Left ventricle myocardium inferior (tissue), 1 donor: ENCODE data around the gene CD69. TPM values are rescaled to one million over a fixed set of nuclear protein-coding genes. Genes with fewer than 3 reads are reported as not detected.

ENCODE experiments used
- DNase-seq: peaks from one replicate; pipeline ENCODE4 v3.0.0-alpha.2; 2020
- H3K27ac ChIP-seq: fragments of 200-600 bp; replicated peaks from 2 replicates; pipeline ENCODE4 v1.8.0; 2021
- H3K27me3 ChIP-seq: fragments of 200-600 bp; 2 replicates; pipeline ENCODE4 v1.8.0; 2021; ENCODE audit warnings: low read depth
- H3K36me3 ChIP-seq: fragments of 200-600 bp; 2 replicates; pipeline ENCODE4 v1.8.0; 2021
- H3K4me1 ChIP-seq: fragments of 200-600 bp; 2 replicates; pipeline ENCODE4 v1.8.0; 2021
- H3K4me3 ChIP-seq: fragments of 200-600 bp; 2 replicates; pipeline ENCODE4 v1.8.0; 2021; ENCODE audit warnings: mild to moderate bottlenecking, moderate library complexity
- H3K9me3 ChIP-seq: fragments of 200-600 bp; replicated peaks from 2 replicates; pipeline ENCODE4 v1.8.0; 2021
- intact Hi-C: fragments of 100-400 bp; cut with micrococcal nuclease; formaldehyde crosslinking; loops from one replicate; pipeline ENCODE4 v1.11.0; 2022
- long read RNA-seq: library from polyadenylated mRNA; unstranded; transcript quantifications from one replicate; pipeline ENCODE4 v2.0.0, GENCODE V29; 2021
- total RNA-seq: library from RNA; stranded (reverse); fragmentation: NEBNext Ultra II Directional; extraction: Animal tissue kit (Norgen Biotek cat#: 25700); gene quantifications from one replicate; pipeline ENCODE4 v1.2.1, GENCODE V29; 2021
- TF ChIP-seq, protein P1 (sequence below): fragments of 200-600 bp; IDR thresholded peaks from 2 replicates; pipeline ENCODE4 v1.8.0; 2021; ENCODE audit warnings: antibody characterized with exemption, mild to moderate bottlenecking, borderline replicate concordance
- donor health status: DM: no; HTN: yes; CAD: no; lungs with severe emphysema.

Gene CD69
- total RNA-seq, result 0.25 TPM
- long read RNA-seq, result 0 reads

DNA sequence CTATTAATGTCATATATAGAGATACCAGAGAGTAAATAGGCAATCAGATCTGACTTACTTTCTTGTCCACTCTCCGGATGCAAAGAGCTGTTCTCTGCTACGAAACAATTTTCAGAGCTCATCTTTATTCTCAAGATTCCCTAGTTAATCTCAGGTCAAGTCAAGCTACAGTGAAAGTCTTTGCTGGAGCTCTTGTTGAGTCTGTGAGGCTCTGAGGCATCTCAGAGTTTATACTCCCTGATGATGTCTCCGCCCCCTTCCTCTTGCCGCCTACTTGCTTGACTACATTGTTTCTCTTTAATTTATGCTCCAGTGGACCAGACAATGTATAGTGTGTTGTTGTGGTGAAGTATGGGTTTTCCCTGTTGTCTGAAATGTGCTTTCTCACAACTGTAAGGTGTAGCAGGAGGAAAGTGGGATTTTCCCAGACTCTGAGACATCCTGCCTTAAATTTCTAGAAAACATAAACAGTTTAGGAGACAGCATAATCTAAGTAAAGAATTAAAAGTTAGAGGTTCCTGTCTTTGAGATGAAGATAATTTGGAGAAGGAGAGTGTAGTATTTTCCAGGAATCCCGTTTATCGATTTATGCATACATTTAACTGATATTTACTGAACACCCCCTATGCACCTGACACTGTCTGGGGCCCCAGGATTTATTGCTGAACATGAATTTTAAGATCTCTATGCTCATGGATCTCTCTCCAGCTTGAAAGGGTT lies at the start of gene CD69:
CD69 (minus strand) TSS at position 203 of the 720 bp plus-strand sequence; CDS start at position 122, 81 bp downstream.
- no peak within 1 kb of the TSS for H3K27ac ChIP-seq
- no peak within 1 kb of the TSS for H3K4me3 ChIP-seq

DNA sequence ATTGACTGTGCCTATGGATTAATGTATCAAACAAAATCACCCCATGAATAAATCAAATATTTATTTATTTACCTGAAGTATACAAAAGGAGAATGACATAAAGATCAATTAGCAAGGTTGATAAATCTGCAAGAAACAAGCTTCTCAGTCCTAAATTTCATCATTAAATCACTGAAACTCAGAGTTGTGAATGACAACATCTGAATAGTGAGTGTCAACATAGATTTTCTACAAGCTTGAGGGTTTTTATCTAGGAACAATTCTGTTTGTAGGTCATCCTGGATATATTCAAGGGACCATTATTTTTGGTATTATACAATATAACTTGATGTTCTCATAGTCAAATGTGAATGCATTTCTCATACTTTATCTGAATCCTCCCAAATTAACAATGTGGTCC lies 49.2 kb upstream of the CD69 start:
- Histone ChIP-seq H3K9me3 (no peaks in the 10 kb centered on the region), H3K4me1 (no peaks in the 10 kb centered on the region), H3K36me3 (no peaks in the 10 kb centered on the region), H3K4me3 (no peak overlapping the region), H3K27ac (no peak overlapping the region), H3K27me3 (peaks cover 16% of the 10 kb centered on the region)
- intact Hi-C loops, result no loop called here
- no peak for DNase-seq
- TF ChIP-seq, protein P1, sequence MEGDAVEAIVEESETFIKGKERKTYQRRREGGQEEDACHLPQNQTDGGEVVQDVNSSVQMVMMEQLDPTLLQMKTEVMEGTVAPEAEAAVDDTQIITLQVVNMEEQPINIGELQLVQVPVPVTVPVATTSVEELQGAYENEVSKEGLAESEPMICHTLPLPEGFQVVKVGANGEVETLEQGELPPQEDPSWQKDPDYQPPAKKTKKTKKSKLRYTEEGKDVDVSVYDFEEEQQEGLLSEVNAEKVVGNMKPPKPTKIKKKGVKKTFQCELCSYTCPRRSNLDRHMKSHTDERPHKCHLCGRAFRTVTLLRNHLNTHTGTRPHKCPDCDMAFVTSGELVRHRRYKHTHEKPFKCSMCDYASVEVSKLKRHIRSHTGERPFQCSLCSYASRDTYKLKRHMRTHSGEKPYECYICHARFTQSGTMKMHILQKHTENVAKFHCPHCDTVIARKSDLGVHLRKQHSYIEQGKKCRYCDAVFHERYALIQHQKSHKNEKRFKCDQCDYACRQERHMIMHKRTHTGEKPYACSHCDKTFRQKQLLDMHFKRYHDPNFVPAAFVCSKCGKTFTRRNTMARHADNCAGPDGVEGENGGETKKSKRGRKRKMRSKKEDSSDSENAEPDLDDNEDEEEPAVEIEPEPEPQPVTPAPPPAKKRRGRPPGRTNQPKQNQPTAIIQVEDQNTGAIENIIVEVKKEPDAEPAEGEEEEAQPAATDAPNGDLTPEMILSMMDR, result no peak

More for the DNA sequence above, at the start of gene CD69:
- no peaks in the 10 kb centered on the region for H3K36me3 ChIP-seq
- intact Hi-C loops, result no loop called here
- TF ChIP-seq, protein P1, result no peak
- no peak for DNase-seq
- no peaks in the 10 kb centered on the region for H3K9me3 ChIP-seq
- H3K4me1 ChIP-seq, result no peaks in the 10 kb centered on the region
- no peaks in the 10 kb centered on the region for H3K27me3 ChIP-seq

DNA sequence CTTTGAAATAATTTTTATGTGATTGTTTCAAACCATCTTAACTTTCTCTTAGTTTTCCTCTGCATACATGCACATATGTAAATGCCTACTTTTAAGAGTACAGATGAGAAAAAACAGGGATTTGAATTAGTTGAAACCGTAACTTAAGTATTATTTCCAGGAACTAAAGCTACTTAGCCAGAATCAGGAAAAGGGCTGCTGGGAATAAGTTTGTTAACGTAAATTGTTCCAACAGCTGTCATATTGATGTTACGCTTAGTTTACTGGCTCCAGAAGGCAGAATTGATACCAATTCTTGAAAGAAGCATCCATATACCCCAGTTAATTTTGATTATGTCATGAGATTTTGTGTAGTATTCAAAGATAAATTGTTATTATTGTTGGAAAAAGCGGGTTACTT lies 48.6 kb upstream of the CD69 start:
- H3K36me3 ChIP-seq, result no peaks in the 10 kb centered on the region
- H3K27me3 ChIP-seq, result peaks cover 13% of the 10 kb centered on the region
- TF ChIP-seq, protein P1, result no peak
- no peak overlapping the region for H3K4me3 ChIP-seq
- H3K4me1 ChIP-seq, result no peaks in the 10 kb centered on the region
- intact Hi-C loops, result no loop called here
- H3K27ac ChIP-seq, result no peak overlapping the region
- no peak for DNase-seq
- H3K9me3 ChIP-seq, result no peaks in the 10 kb centered on the region

DNA sequence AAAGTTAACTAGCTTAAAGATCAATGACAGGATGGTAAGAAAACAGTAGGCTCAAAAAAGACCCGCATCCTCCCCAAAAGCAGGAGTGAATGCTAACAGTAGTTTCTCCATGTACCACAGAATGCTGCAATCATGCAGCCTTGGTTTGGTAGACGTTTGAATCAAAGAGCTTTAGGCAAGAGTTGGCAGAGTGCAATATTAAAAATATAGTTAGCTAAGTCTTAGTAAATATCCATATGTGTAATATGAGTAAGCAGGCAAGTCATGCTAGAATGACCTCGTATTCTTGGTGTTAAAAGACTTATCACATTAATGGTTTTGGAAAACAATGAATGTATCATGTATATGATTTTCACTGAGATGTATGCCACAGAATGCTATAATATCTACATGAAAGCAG lies 47.8 kb upstream of the CD69 start:
- H3K27ac ChIP-seq, result no peak overlapping the region
- no peak overlapping the region for H3K4me3 ChIP-seq
- peaks cover 5% of the 10 kb centered on the region for H3K27me3 ChIP-seq
- TF ChIP-seq, protein P1, result no peak
- no peaks in the 10 kb centered on the region for H3K4me1 ChIP-seq
- H3K36me3 ChIP-seq, result no peaks in the 10 kb centered on the region
- no peaks in the 10 kb centered on the region for H3K9me3 ChIP-seq
- no peak for DNase-seq
- intact Hi-C loops, result no loop called here

DNA sequence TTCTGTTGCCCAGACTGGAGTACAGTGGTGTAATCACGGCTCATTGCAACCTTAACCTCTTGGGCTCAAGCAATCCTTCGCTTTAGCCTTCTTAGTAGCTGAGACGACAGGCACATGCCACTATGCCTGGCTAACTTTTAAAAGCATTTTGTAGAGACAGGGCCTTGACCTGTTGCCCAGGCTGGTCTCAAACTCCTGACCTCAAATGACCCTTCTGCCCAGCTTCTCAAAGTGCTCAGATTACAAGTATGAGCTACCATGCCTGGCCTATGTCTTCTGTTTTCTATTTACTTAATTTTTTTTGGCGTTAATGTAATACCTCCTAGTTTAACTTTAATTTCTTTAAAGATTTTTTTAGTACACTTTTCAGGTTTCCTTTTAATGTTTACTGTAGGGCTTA lies 46.0 kb upstream of the CD69 start:
- TF ChIP-seq, protein P1, result no peak
- intact Hi-C loops, result no loop called here
- Histone ChIP-seq H3K4me3 (no peak overlapping the region), H3K4me1 (no peaks in the 10 kb centered on the region), H3K36me3 (no peaks in the 10 kb centered on the region), H3K9me3 (no peaks in the 10 kb centered on the region), H3K27ac (no peak overlapping the region), H3K27me3 (no peaks in the 10 kb centered on the region)
- DNase-seq, result no peak
